ENCODE data around the gene ZNRF3.
"Not testable (repeated sequence)": the region's sequence is repeated elsewhere in the genome, so short reads cannot be mapped to it uniquely, and the experiment has no call there.

The ZNRF3 gene

GRCh38 chr22:29037340-29037932, 154.1 kb downstream of the ZNRF3 start:
- Histone ChIP-seq H3K27ac (no peak overlapping the region), H3K36me3 (no peaks in the 10 kb centered on the region; the same call in 1 of the 2 replicates), H3K27me3 (ENCODE audit: insufficient read depth, low read depth, severe bottlenecking) (no peaks in the 10 kb centered on the region), H3K9me3 (ENCODE audit: severe bottlenecking) (no peaks in the 10 kb centered on the region), H3K4me3 (ENCODE audit: low read depth, low read length) (no peak overlapping the region)
- DNase-seq: no peak
- TF ChIP-seq, protein P1, sequence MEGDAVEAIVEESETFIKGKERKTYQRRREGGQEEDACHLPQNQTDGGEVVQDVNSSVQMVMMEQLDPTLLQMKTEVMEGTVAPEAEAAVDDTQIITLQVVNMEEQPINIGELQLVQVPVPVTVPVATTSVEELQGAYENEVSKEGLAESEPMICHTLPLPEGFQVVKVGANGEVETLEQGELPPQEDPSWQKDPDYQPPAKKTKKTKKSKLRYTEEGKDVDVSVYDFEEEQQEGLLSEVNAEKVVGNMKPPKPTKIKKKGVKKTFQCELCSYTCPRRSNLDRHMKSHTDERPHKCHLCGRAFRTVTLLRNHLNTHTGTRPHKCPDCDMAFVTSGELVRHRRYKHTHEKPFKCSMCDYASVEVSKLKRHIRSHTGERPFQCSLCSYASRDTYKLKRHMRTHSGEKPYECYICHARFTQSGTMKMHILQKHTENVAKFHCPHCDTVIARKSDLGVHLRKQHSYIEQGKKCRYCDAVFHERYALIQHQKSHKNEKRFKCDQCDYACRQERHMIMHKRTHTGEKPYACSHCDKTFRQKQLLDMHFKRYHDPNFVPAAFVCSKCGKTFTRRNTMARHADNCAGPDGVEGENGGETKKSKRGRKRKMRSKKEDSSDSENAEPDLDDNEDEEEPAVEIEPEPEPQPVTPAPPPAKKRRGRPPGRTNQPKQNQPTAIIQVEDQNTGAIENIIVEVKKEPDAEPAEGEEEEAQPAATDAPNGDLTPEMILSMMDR (IDR thresholded peaks at IDR 0.05; ENCODE audit: low read depth, low read length): no peak

DNA sequence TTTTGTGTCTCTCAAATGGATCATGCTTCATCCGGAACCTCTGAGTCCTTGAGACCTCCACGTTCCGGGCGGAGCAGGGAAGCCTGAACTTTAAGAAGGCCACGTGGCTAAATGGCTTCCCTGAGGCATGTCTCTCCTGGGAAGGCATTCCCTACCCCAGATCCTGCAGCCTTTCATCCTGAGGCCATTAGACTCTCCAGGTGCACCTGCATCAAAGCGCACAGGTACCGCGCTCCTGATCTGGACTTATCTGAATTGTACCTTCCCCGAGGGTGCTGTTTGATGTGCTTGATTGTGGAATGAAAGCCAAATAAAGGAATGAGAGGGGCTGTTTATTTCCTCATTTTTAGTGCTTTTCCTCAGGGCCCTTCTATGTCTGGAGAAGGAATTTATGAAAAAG, 155.8 kb downstream of the ZNRF3 start:
- Histone ChIP-seq H3K9me3 (ENCODE audit: severe bottlenecking) (no peaks in the 10 kb centered on the region), H3K27ac (no peak overlapping the region), H3K4me3 (ENCODE audit: low read depth, low read length) (no peak overlapping the region), H3K36me3 (peaks cover 3% of the 10 kb centered on the region), H3K27me3 (ENCODE audit: insufficient read depth, low read depth, severe bottlenecking) (no peaks in the 10 kb centered on the region)
- TF ChIP-seq, protein P1 (IDR thresholded peaks at IDR 0.05; ENCODE audit: low read depth, low read length): no peak
- DNase-seq: no peak

DNA sequence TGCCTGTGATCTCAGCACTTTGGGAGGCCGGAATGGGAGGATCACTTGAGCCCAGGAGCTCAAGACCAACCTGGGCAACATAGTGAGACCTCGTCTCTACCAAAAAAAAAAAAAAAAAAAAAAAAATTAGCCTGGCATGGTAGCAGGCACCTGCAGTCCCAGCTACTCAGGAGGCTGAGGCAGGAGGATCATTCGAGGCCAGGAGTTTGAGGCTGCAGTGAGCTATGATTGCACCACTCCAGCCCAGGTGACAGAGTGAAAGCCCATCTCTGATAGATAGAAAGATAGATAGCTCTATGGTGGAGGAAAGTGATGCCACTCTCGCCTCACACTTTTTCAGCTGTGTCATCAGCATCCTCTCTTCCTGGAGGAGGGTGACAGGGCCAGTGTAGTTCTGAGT, 156.3 kb downstream of the ZNRF3 start:
- not testable (repeated sequence) for H3K27me3 ChIP-seq (ENCODE audit: insufficient read depth, low read depth, severe bottlenecking); H3K27ac ChIP-seq; H3K4me3 ChIP-seq (ENCODE audit: low read depth, low read length); H3K9me3 ChIP-seq (ENCODE audit: severe bottlenecking); H3K36me3 ChIP-seq; DNase-seq

GRCh38 chr22:29040385-29041275, 157.3 kb downstream of the ZNRF3 start:
- TF ChIP-seq, protein P1 (IDR thresholded peaks at IDR 0.05; ENCODE audit: low read depth, low read length): peak; percentile 84
- peaks cover 13% of the 10 kb centered on the region for H3K36me3 ChIP-seq
- no peaks in the 10 kb centered on the region for H3K9me3 ChIP-seq (ENCODE audit: severe bottlenecking)
- no peak overlapping the region for H3K4me3 ChIP-seq (ENCODE audit: low read depth, low read length)
- H3K27me3 ChIP-seq (ENCODE audit: insufficient read depth, low read depth, severe bottlenecking): no peaks in the 10 kb centered on the region
- peak overlapping the region; percentile 0; the same call in 1 of the 2 replicates for H3K27ac ChIP-seq
- peak; percentile 58 for DNase-seq

GRCh38 chr22:29041408-29041807, 158.0 kb downstream of the ZNRF3 start:
- Histone ChIP-seq H3K27ac (no peak overlapping the region), H3K4me3 (ENCODE audit: low read depth, low read length) (no peak overlapping the region), H3K9me3 (ENCODE audit: severe bottlenecking) (no peaks in the 10 kb centered on the region), H3K36me3 (peaks cover 20% of the 10 kb centered on the region), H3K27me3 (ENCODE audit: insufficient read depth, low read depth, severe bottlenecking) (no peaks in the 10 kb centered on the region)
- no peak for DNase-seq
- TF ChIP-seq, protein P1 (IDR thresholded peaks at IDR 0.05; ENCODE audit: low read depth, low read length): no peak

DNA sequence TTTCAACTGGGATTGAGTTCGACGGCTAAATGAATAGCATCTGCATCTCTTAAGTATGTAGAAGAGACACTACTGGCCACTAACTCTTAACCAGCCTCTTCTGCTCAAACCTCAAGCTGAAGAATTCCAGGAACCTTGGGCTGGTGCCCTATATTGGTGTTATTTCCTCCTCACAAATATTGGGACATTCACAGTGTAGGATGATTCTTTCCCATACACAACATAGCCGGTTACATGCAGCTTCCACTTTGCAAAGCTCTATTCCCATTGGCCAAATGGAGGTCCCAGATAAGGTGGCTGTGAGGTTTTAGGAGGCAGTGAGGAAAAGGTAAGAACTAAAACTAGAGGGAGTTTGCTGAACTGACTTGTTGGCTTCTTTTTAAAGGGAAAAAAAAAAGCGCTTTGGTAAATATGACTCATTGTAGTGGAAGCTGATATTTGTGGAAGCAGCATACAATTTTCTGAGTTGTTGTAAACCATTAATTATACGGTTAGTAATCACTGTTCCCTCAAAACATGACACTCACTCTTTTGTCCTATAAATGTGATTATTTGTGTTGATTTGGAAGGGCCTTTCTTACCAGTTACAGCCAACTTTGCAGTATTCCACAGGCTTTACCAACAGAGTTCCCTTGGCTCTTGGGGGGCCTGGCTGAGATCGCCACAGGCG, 160.7 kb downstream of the ZNRF3 start:
- TF ChIP-seq, protein P1 (IDR thresholded peaks at IDR 0.05; ENCODE audit: low read depth, low read length): no peak
- Histone ChIP-seq H3K9me3 (ENCODE audit: severe bottlenecking) (no peaks in the 10 kb centered on the region), H3K27ac (no peak overlapping the region), H3K27me3 (ENCODE audit: insufficient read depth, low read depth, severe bottlenecking) (no peaks in the 10 kb centered on the region), H3K4me3 (ENCODE audit: low read depth, low read length) (no peak overlapping the region), H3K36me3 (peaks cover 43% of the 10 kb centered on the region)
- DNase-seq: no peak
